Mesenteric fat pad (tissue), 1 donor: Measurements from ENCODE around the gene CHDH. TPM values are rescaled to one million over a fixed set of nuclear protein-coding genes. Genes with fewer than 3 reads are reported as not detected.

ENCODE experiments used
- DNase-seq: peaks from one replicate; pipeline ENCODE4 v3.0.0-alpha.2; 2020; ENCODE audit warnings: low spot score
- total RNA-seq: library from RNA; stranded (reverse); fragmentation: NEBNext Ultra II Directional; extraction: Animal tissue kit (Norgen Biotek cat#: 25700); gene quantifications from one replicate; pipeline ENCODE4 v1.2.1, GENCODE V29; 2021
- donor health status: DM: yes; HTN: yes; CAD: no.

Gene CHDH
- total RNA-seq, 1 donor from 2014 or later, result 1.4 TPM

GRCh38 chr3:53856964-53857363 lies 10.7 kb upstream of the CHDH start:
- no peak for DNase-seq

- no peak for DNase-seq
These were observed 4.7 kb upstream of the CHDH start for GRCh38 chr3:53850895-53851294.

GRCh38 chr3:53849916-53850315 lies 3.7 kb upstream of the CHDH start:
- no peak for DNase-seq

- no peak for DNase-seq
These were observed 584 bp upstream of the CHDH start for GRCh38 chr3:53846851-53847155.

- no peak for DNase-seq
These were observed 412 bp downstream of the CHDH start for GRCh38 chr3:53845881-53846133.

- no peak for DNase-seq
These were observed 927 bp downstream of the CHDH start for GRCh38 chr3:53845103-53845880.

- no peak for DNase-seq
These were observed 1.7 kb downstream of the CHDH start for GRCh38 chr3:53844262-53845102.

GRCh38 chr3:53843195-53844177 lies 2.7 kb downstream of the CHDH start:
- no peak for DNase-seq

- no peak for DNase-seq
These were observed 3.6 kb downstream of the CHDH start for GRCh38 chr3:53842436-53843194.

- DNase-seq, result no peak
These were observed 4.9 kb downstream of the CHDH start for GRCh38 chr3:53841296-53841695.

GRCh38 chr3:53837331-53837730 lies 8.9 kb downstream of the CHDH start:
- DNase-seq, result no peak

GRCh38 chr3:53836084-53836872 lies 9.9 kb downstream of the CHDH start:
- no peak for DNase-seq

GRCh38 chr3:53835257-53835656 lies 11.0 kb downstream of the CHDH start:
- DNase-seq, result no peak

GRCh38 chr3:53834429-53835095 lies 11.7 kb downstream of the CHDH start:
- DNase-seq, result no peak

GRCh38 chr3:53833700-53834099 lies 12.5 kb downstream of the CHDH start:
- no peak for DNase-seq

- no peak for DNase-seq
These were observed 13.1 kb downstream of the CHDH start for GRCh38 chr3:53833053-53833645.

- peak; percentile 77 for DNase-seq
These were observed 15.3 kb downstream of the CHDH start for GRCh38 chr3:53830944-53831343.

GRCh38 chr3:53829605-53830004 lies 16.6 kb downstream of the CHDH start:
- DNase-seq, result no peak

- no peak for DNase-seq
These were observed 17.6 kb downstream of the CHDH start for GRCh38 chr3:53828581-53828980.
